Loucy (cell line): Measurements from ENCODE around the gene KDELR3.

Experiments
- H2AFZ ChIP-seq: fragments of 200-600 bp; sonication (generic); 2 replicates; pipeline ENCODE4 v1.6.0; 2016; ENCODE audit warnings: antibody characterized with exemption, mild to moderate bottlenecking, low read length, moderate library complexity
- H3F3A ChIP-seq: fragments of 200-600 bp; 2 replicates; pipeline ENCODE4 v1.6.0; 2016; ENCODE audit warnings: antibody characterized with exemption, low read depth, mild to moderate bottlenecking
- H3K27me3 ChIP-seq: fragments of 200-600 bp; sonication (generic); 2 replicates; pipeline ENCODE4 v1.6.1; 2014; ENCODE audit warnings: low read length, mild to moderate bottlenecking; ENCODE audit not compliant: insufficient read depth, poor library complexity, severe bottlenecking
- H3K36me3 ChIP-seq: fragments of 200-600 bp; sonication (generic); 2 replicates; pipeline ENCODE4 v1.6.1; 2016; ENCODE audit warnings: low read length; ENCODE audit not compliant: insufficient read depth
- H3K4me1 ChIP-seq: fragments of 200-600 bp; sonication (generic); 2 replicates; pipeline ENCODE4 v1.5.1; 2014; ENCODE audit warnings: low read length, mild to moderate bottlenecking; ENCODE audit not compliant: insufficient read depth, poor library complexity, severe bottlenecking
- H3K4me2 ChIP-seq: fragments of 200-600 bp; sonication (generic); 2 replicates; pipeline ENCODE4 v1.6.0; 2014; ENCODE audit warnings: antibody characterized with exemption, low read length, low read depth, mild to moderate bottlenecking; ENCODE audit not compliant: poor library complexity, severe bottlenecking
- H3K4me3 ChIP-seq: fragments of 200-600 bp; sonication (generic); 2 replicates; pipeline ENCODE4 v1.5.1; 2014; ENCODE audit warnings: low read length, mild to moderate bottlenecking, mixed read lengths; ENCODE audit not compliant: poor library complexity, severe bottlenecking
- H3K79me2 ChIP-seq: fragments of 200-600 bp; sonication (generic); 2 replicates; pipeline ENCODE4 v1.6.1; 2014; ENCODE audit warnings: low read length; ENCODE audit not compliant: insufficient read depth
- H3K9ac ChIP-seq: fragments of 200-600 bp; sonication (generic); 2 replicates; pipeline ENCODE4 v1.6.0; 2014; ENCODE audit warnings: mild to moderate bottlenecking, low read depth, low read length, moderate library complexity; ENCODE audit not compliant: poor library complexity, severe bottlenecking
- H3K9me2 ChIP-seq: fragments of 200-600 bp; sonication (generic); replicated peaks from 2 replicates; pipeline ENCODE4 v1.6.1; 2016; ENCODE audit warnings: low read depth, low read length, mixed read lengths
- H3K9me3 ChIP-seq: fragments of 200-600 bp; sonication (generic); 2 replicates; pipeline ENCODE4 v1.6.1; 2014; ENCODE audit warnings: mild to moderate bottlenecking, antibody characterized with exemption, low read length, low read depth; ENCODE audit not compliant: insufficient read depth
- H4K20me1 ChIP-seq: fragments of 200-600 bp; sonication (generic); 2 replicates; pipeline ENCODE4 v1.6.0; 2014; ENCODE audit warnings: antibody characterized with exemption, low read length, mild to moderate bottlenecking; ENCODE audit not compliant: insufficient read depth, poor library complexity, severe bottlenecking
- CTCF ChIP-seq: fragments of 200-600 bp; sonication (generic); conservative IDR thresholded peaks from 2 replicates; pipeline ENCODE4 v1.5.1; 2014; ENCODE audit warnings: mild to moderate bottlenecking, antibody characterized with exemption, low read length
- EZH2phosphoT487 ChIP-seq: fragments of 200-600 bp; IDR thresholded peaks from 2 replicates; pipeline ENCODE4 v1.6.1; 2018; ENCODE audit warnings: antibody characterized with exemption, mild to moderate bottlenecking, moderate library complexity, borderline replicate concordance

KDELR3 gene

DNA sequence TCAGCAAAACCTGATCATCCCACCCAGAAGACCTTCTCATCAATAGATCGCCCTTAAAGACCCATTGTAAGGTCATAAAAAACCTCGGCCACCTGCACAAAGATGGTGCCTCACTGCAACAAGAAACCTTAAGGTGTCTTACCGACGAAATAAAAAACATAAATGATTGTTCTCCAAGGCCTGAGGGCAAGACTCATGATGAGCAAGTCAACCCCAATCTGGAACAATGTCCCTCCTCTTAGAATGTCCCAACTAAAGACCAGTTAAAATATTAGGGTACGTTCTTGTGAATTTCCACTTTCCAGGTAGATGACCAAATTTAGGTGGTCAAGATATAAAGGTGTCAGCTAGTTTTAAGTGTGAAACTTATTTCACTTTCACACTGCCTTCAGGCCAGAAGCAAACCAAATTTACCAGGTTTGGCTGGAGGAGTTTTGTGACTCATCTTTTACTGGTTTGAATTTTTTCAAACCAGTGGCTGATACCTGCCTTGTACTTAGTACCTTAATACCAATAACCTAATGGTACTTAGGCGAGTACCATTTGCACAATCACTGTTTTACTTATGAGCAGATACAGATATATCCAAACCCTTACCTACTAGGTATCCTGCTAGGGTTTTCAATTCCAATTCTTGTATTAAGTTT, 14.9 kb downstream of the KDELR3 start:
- Histone ChIP-seq H3K9me2 (no peaks in the 10 kb centered on the region), H3K36me3 (peaks cover 55% of the 10 kb centered on the region; the same call in 1 of the 2 replicates), H3K4me3 (no peak overlapping the region), H3K27me3 (no peaks in the 10 kb centered on the region), H3K4me2 (no peak overlapping the region), H4K20me1 (peaks cover 10% of the 10 kb centered on the region), H3K9me3 (no peaks in the 10 kb centered on the region), H3K79me2 (peaks cover 4% of the 10 kb centered on the region; the same call in 1 of the 2 replicates), H3K9ac (no peak overlapping the region), H2AFZ (no peak overlapping the region), H3F3A (peaks cover 6% of the 10 kb centered on the region; the same call in 1 of the 2 replicates), H3K4me1 (peaks cover 9% of the 10 kb centered on the region)
- TF ChIP-seq CTCF = no peak
- no peak for TF ChIP-seq EZH2phosphoT487

GRCh38 chr22:38484244-38484643, 16.3 kb downstream of the KDELR3 start:
- no peak overlapping the region for H3K9ac ChIP-seq

DNA sequence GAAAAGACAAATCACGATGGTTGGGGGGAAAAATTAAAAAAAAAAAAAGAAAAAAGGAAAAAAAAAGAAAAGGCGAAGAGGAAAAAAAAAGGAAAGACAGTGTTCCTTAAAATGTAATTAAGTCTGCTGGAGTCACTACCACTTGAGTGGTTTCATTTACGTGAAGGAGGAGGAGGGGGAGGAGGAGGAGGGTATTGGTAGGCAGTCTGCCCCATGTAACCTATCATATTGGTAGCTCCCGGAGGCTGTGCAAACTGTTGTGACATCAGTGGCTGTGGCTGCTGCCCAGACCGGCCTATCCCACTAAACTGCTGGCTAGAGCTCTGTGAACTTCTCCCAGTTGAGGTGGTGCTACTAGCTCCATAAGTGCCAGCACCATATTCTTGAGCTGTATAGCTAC, 17.9 kb downstream of the KDELR3 start:
- H3K4me2 ChIP-seq = no peak overlapping the region
- H4K20me1 ChIP-seq = peaks cover 37% of the 10 kb centered on the region
- peaks cover 9% of the 10 kb centered on the region; the same call in 1 of the 2 replicates for H3K79me2 ChIP-seq
- H3K9me3 ChIP-seq = no peaks in the 10 kb centered on the region
- peaks cover 12% of the 10 kb centered on the region for H3K4me1 ChIP-seq
- H3K9ac ChIP-seq = no peak overlapping the region
- TF ChIP-seq CTCF (no peak), EZH2phosphoT487 (no peak)
- peaks cover 84% of the 10 kb centered on the region; the same call in 1 of the 2 replicates for H3K36me3 ChIP-seq
- peaks cover 6% of the 10 kb centered on the region; the same call in 1 of the 2 replicates for H3F3A ChIP-seq
- H3K9me2 ChIP-seq = no peaks in the 10 kb centered on the region
- no peak overlapping the region for H2AFZ ChIP-seq
- no peak overlapping the region for H3K4me3 ChIP-seq
- H3K27me3 ChIP-seq = no peaks in the 10 kb centered on the region

More at GRCh38 chr22:38484244-38484643, 16.3 kb downstream of the KDELR3 start:
- Histone ChIP-seq H3F3A (peaks cover 6% of the 10 kb centered on the region; the same call in 1 of the 2 replicates), H3K4me3 (no peak overlapping the region), H3K4me1 (peaks cover 9% of the 10 kb centered on the region), H4K20me1 (peaks cover 25% of the 10 kb centered on the region), H3K9me3 (no peaks in the 10 kb centered on the region), H2AFZ (no peak overlapping the region), H3K4me2 (no peak overlapping the region), H3K9me2 (no peaks in the 10 kb centered on the region), H3K27me3 (no peaks in the 10 kb centered on the region), H3K36me3 (peaks cover 69% of the 10 kb centered on the region; the same call in 1 of the 2 replicates), H3K79me2 (peaks cover 9% of the 10 kb centered on the region; the same call in 1 of the 2 replicates)
- TF ChIP-seq CTCF (no peak), EZH2phosphoT487 (no peak)
